GM12872 (cell line): ENCODE results near the gene PPP1R3C.

Source experiments
- TF ChIP-seq, protein P1 (sequence below): IDR thresholded peaks from 3 replicates; pipeline ENCODE4 v1.5.1; 2011; ENCODE audit warnings: low read depth, mild to moderate bottlenecking, low read length, moderate library complexity; ENCODE audit not compliant: insufficient read depth

PPP1R3C gene

DNA sequence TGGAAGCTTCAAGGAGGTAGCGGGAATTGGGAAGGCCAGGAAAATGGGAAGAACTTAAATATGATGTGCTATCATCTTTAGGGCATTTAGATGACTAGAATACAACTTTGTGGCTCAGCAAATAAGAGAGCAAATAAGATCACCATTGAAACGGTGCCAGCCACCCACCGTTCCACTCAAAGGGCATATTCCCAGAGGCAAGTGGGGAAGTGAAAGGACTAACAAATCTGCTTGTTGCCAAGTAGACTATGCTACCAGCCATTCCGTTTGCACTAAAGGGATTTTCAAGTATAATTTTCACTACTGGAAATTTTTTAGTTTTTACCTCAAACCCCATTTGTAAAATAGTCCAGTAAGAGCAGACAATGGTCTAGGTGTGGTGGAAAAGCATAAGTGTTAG lies 4.0 kb upstream of the PPP1R3C start:
- TF ChIP-seq, protein P1, sequence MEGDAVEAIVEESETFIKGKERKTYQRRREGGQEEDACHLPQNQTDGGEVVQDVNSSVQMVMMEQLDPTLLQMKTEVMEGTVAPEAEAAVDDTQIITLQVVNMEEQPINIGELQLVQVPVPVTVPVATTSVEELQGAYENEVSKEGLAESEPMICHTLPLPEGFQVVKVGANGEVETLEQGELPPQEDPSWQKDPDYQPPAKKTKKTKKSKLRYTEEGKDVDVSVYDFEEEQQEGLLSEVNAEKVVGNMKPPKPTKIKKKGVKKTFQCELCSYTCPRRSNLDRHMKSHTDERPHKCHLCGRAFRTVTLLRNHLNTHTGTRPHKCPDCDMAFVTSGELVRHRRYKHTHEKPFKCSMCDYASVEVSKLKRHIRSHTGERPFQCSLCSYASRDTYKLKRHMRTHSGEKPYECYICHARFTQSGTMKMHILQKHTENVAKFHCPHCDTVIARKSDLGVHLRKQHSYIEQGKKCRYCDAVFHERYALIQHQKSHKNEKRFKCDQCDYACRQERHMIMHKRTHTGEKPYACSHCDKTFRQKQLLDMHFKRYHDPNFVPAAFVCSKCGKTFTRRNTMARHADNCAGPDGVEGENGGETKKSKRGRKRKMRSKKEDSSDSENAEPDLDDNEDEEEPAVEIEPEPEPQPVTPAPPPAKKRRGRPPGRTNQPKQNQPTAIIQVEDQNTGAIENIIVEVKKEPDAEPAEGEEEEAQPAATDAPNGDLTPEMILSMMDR, result no peak

DNA sequence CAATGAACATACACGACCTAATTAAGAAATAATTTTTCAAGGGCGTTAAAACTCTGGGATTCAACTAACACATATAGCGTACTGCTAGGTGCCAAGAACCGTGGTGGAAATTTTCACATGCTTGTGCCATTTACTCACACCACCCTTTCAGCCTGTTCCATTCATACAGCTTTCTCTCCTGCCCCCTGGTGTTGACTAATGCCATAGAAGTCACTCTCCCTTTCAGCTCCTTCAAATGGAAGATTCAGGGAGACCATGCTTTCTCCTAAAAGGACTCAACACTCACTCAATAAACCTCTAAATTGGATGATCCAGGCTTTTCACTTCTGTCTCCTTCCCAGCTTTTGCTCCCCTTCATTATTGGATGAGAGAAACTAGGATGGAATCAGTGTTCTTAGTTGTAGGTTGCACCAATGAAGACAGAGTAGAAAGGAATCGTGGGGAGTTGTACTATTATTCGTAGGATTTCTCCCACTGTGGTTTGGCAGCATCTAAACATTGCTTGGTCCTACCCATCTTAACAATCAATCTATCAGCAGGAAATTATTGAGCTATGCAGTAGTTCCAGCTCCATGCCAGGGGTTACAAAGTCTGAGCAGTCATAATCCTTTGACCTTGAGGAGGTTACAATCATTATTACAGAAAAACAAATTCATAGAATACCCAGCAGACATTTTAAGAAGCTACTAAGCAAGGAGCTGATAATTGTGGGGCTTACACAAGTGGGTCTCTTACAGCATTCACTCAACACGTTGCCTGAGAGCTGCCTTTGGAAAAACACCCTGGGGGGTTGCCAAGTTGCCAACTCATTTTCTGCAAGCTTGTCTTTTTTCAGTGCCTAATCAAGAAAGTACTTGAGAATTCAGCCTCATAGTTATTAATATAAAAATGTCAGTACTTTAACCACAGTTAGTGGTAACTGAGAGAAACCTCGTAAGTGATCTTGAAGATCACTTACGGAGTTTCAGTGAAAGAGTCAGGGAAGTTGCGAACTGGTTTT lies 2.8 kb upstream of the PPP1R3C start:
- TF ChIP-seq, protein P1, result peak; percentile 78

- TF ChIP-seq, protein P1, result no peak
Observed at GRCh38 chr10:91634898-91635297, 2.0 kb upstream of the PPP1R3C start.

- TF ChIP-seq, protein P1, result no peak
Observed at GRCh38 chr10:91634246-91634645, 1.4 kb upstream of the PPP1R3C start.

DNA sequence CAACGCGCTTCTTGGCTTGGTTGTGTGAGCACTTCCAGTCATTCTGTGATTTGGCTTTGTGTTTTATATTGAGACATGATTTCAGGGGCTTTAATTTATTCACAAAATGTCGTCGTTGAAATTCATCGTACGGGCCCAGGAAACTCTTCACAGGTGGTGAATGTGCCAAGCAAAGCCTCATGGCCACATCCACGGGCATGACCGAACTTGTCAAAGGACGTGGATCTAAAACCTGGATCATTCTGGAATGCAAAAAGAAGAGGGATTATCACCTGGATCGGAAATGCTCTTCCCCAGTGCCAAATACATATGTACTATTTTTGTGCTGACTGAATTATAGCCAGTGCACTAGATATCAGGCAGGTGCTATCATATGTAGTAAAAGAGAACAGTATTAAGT lies 2.2 kb downstream of the PPP1R3C start:
- TF ChIP-seq, protein P1, result no peak

DNA sequence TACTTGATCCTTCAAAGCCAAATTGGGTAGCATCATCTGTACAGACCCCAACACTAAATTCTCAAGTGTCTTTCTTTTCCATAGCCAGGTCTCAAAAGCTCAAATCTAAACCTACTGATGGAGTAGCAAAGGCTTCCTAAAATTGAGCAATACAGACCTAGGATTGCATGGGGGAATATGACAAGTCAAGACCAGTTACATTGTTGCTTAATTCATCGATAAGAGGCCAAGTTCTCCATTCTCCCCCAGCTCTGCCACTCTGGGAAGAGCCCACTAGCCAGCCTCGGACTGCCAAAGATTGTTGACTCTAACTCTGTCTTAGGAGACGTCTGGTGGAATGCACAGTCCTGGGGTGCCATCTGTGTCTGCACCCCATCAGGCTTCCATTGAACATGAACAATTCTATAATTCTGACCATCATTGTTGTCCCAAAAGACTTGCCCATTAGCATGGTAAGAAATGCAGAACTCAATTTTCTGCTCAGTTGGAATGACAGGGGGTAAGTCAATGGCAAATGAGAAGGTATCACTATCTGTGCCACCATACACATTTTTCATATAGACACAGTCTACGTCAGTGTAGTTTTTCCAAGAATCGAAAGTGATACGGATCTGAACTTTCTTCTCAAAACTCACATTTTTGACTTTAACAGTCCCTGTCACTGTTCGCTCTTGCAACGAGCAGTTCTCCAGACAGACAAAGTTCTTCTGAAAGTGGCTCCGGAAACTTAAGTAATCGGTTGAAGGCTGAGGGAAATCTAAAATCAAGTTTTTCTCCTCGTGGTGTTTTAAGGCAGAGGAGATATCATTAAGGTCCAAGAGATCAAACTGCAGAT lies 2.9 kb downstream of the PPP1R3C start:
- TF ChIP-seq, protein P1, result no peak

- TF ChIP-seq, protein P1, result no peak
Observed at GRCh38 chr10:91628383-91628782, 4.5 kb downstream of the PPP1R3C start.
